ENCODE results near the gene MED17.
"Not testable (repeated sequence)": the region's sequence is repeated elsewhere in the genome, so short reads cannot be mapped to it uniquely, and the experiment has no call there.

The MED17 gene

DNA sequence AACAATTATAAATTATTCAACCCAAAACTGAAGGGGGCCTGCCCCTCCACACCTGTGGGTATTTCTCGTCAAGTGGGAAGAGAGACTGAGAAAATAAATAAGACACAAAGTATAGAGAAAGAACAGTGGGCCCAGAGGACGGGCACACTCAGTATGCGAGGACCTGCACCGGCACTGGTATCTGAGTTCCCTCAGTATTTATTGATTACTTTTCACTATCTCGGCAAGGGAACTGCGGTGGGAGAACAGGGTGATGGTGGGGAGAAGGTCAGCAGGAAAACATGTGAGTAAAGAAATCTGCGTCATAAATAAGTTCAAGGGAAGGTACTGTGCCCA is 39.4 kb upstream of the MED17 start:
- DNase-seq (ENCODE audit: extremely low spot score), result no peak
- TF ChIP-seq FOXM1 (IDR thresholded peaks at IDR 0.05; ENCODE audit: borderline replicate concordance), result no peak
- TF ChIP-seq BHLHE40 (IDR thresholded peaks at IDR 0.05; ENCODE audit: borderline replicate concordance), result no peak
- TF ChIP-seq NFRKB (IDR thresholded peaks at IDR 0.05), result no peak
- no peak for TF ChIP-seq HDGF (IDR thresholded peaks at IDR 0.05; ENCODE audit: borderline replicate concordance)
- no peak for TF ChIP-seq SUZ12 (IDR thresholded peaks at IDR 0.05)
- TF ChIP-seq TARDBP (IDR thresholded peaks at IDR 0.05), result no peak
- TF ChIP-seq ELF4 (IDR thresholded peaks at IDR 0.05), result no peak
- no peak for TF ChIP-seq SP1 (IDR thresholded peaks at IDR 0.05)
- no peak for TF ChIP-seq FOXK2 (IDR thresholded peaks at IDR 0.05)
- no peak for TF ChIP-seq ZNF384 (IDR thresholded peaks at IDR 0.05)
- TF ChIP-seq L3MBTL2 (conservative IDR thresholded peaks at IDR 0.05), result no peak
- no peak for TF ChIP-seq CTBP1 (IDR thresholded peaks at IDR 0.05; ENCODE audit: borderline replicate concordance)
- TF ChIP-seq, protein P1, sequence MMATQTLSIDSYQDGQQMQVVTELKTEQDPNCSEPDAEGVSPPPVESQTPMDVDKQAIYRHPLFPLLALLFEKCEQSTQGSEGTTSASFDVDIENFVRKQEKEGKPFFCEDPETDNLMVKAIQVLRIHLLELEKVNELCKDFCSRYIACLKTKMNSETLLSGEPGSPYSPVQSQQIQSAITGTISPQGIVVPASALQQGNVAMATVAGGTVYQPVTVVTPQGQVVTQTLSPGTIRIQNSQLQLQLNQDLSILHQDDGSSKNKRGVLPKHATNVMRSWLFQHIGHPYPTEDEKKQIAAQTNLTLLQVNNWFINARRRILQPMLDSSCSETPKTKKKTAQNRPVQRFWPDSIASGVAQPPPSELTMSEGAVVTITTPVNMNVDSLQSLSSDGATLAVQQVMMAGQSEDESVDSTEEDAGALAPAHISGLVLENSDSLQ (IDR thresholded peaks at IDR 0.05), result no peak
- TF ChIP-seq LEF1 (IDR thresholded peaks at IDR 0.05; ENCODE audit: borderline replicate concordance), result no peak
- no peak for TF ChIP-seq FOXA1 (IDR thresholded peaks at IDR 0.05)
- TF ChIP-seq ARNT (IDR thresholded peaks at IDR 0.05), result no peak
- CTCF ChIA-PET, result no interaction called here
- POLR2A ChIA-PET, result no interaction called here

DNA sequence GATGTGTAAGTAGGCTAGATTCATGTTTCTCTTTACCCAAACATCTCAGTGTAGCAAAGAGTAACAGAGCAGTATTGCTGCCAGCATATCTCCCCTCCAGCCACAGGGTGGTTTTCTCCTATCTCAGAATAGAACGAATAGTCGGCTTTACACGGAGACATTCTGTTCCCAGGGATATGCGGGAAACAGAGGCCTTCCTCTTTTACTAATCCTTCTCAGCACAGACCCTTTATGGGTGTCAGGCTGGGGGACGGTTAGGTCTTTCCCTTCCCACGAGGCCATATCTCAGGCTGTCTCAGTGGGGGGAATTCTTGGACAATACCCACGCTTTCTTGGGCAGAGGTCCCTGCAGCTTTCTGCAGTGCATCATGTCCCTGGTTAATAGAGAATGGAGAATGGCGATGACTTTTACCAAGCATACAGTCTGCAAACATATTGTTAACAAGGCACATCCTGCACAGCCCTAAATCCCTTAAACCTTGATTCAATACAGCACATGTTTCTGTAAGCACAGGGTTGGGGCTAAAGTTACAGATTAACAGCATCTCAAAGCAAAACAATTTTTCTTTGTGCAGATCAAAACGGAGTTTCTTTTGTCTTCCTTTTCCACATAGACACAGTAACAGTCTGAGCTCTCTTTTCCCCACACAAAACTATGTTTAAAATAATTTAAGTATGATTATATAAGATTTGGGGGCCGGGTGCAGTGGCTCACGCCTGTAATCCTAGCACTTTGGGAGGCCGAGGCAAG is 38.9 kb upstream of the MED17 start:
- POLR2A ChIA-PET; CTCF ChIA-PET; DNase-seq (ENCODE audit: extremely low spot score): not testable (repeated sequence)

DNA sequence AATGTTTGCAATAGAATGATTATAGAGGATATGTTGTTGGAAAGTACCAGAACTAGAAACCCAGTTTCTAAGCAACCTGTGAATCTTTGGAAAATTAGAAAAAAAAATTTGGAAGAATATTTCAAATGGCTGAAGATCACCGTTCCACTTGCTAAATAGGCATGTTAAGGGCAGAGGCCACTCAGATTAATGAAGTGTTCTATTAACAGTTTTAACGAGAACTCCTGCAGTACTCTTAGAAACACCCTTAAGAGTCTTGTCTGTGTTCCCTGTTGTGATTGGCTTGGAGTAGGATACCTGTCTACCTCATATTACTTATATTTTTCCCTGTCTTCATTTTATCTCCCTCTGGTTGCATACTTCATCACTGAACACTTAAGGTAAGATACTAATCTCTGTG is 38.0 kb upstream of the MED17 start:
- ChIA-PET POLR2A (no interaction called here), CTCF (no interaction called here)
- no peak for DNase-seq (ENCODE audit: extremely low spot score)
- TF ChIP-seq ELF4 (IDR thresholded peaks at IDR 0.05), result no peak
- no peak for TF ChIP-seq SP1 (IDR thresholded peaks at IDR 0.05)
- TF ChIP-seq CTBP1 (IDR thresholded peaks at IDR 0.05; ENCODE audit: borderline replicate concordance), result no peak
- no peak for TF ChIP-seq LEF1 (IDR thresholded peaks at IDR 0.05; ENCODE audit: borderline replicate concordance)
- no peak for TF ChIP-seq ARNT (IDR thresholded peaks at IDR 0.05)
- no peak for TF ChIP-seq BHLHE40 (IDR thresholded peaks at IDR 0.05; ENCODE audit: borderline replicate concordance)
- TF ChIP-seq, protein P1 (IDR thresholded peaks at IDR 0.05), result no peak
- TF ChIP-seq FOXA1 (IDR thresholded peaks at IDR 0.05), result no peak
- no peak for TF ChIP-seq ZNF384 (IDR thresholded peaks at IDR 0.05)
- TF ChIP-seq L3MBTL2 (conservative IDR thresholded peaks at IDR 0.05), result no peak
- no peak for TF ChIP-seq TARDBP (IDR thresholded peaks at IDR 0.05)

DNA sequence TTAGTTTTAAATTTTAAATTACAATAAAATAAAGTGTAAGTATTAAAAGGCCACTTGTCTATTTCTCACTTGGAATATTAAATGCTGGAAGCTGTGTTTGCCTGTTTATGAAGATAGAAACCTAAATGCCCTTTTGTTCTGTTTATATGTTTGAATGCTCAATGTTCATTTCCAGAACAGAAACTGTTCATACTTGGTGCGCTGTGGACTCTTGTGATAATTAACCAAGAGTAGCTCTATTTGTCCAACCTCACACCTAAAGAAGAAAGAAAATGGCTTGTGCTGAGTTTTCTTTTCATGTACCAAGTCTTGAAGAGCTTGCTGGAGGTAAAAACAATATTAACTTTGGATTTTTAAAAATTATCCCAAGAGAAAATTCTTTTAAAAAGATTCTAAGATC is 37.0 kb upstream of the MED17 start:
- no peak for TF ChIP-seq LEF1 (IDR thresholded peaks at IDR 0.05; ENCODE audit: borderline replicate concordance)
- no peak for TF ChIP-seq FOXM1 (IDR thresholded peaks at IDR 0.05; ENCODE audit: borderline replicate concordance)
- no peak for TF ChIP-seq NFRKB (IDR thresholded peaks at IDR 0.05)
- no peak for TF ChIP-seq HDGF (IDR thresholded peaks at IDR 0.05; ENCODE audit: borderline replicate concordance)
- no peak for TF ChIP-seq ELF4 (IDR thresholded peaks at IDR 0.05)
- no peak for TF ChIP-seq SUZ12 (IDR thresholded peaks at IDR 0.05)
- TF ChIP-seq, protein P1 (IDR thresholded peaks at IDR 0.05), result no peak
- no peak for DNase-seq (ENCODE audit: extremely low spot score)
- CTCF ChIA-PET, result no interaction called here
- POLR2A ChIA-PET, result interaction anchor here (1.1 kb wide), 1 partner anchor 37 kb away, joined by 3 read pairs; the partner anchor contains the start of gene MED17

DNA sequence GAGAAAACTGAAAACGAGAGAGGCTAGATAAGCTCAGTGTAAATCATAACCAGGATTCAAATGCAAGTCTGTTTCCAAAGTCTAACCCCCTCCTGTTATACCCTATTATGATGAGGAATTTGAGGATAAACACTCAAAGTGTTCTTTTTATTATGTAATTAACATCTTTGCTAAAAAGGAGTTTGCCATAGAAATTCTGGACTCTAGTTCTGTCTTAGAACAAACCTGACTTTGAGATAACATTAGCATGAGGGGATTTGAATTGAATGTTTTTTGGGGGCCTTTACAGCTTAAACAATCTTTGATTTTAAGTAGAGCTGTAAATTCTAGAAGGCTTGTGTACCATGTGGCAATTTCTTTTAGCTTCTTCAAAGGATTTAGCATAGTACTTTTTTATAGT is 33.1 kb upstream of the MED17 start:
- ChIA-PET CTCF (no interaction called here), POLR2A (interaction anchor here (2.7 kb wide), 1 partner anchor 9 kb away, joined by 14 read pairs; the partner anchor contains the start of genes C11orf54 and TAF1D)
- TF ChIP-seq, protein P1 (IDR thresholded peaks at IDR 0.05), result no peak
- TF ChIP-seq ELF4 (IDR thresholded peaks at IDR 0.05), result no peak
- no peak for TF ChIP-seq FOXA1 (IDR thresholded peaks at IDR 0.05)
- no peak for TF ChIP-seq FOXK2 (IDR thresholded peaks at IDR 0.05)
- no peak for TF ChIP-seq L3MBTL2 (conservative IDR thresholded peaks at IDR 0.05)
- no peak for TF ChIP-seq BHLHE40 (IDR thresholded peaks at IDR 0.05; ENCODE audit: borderline replicate concordance)
- no peak for TF ChIP-seq NFRKB (IDR thresholded peaks at IDR 0.05)
- TF ChIP-seq ARNT (IDR thresholded peaks at IDR 0.05), result no peak
- no peak for TF ChIP-seq FOXM1 (IDR thresholded peaks at IDR 0.05; ENCODE audit: borderline replicate concordance)
- no peak for TF ChIP-seq TARDBP (IDR thresholded peaks at IDR 0.05)
- no peak for TF ChIP-seq ZNF384 (IDR thresholded peaks at IDR 0.05)
- no peak for DNase-seq (ENCODE audit: extremely low spot score)

DNA sequence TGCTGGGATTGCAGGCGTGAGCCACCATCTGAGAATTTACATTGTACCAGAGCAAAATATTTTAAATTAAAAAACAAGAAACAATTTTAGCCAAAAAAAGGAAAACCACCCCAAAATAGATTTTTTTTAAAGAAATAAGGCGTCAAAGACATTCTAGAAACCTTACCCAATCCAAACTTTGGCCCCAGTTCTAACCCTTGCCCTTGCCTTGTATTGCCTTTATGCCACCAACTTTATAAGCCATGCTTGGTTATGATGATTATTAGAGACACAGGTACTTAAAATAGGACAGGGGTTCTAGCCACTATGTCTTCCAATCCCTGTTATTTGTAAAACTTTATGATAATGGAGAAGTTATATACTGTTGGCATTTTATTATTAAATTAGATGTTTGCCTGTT is 30.8 kb upstream of the MED17 start:
- TF ChIP-seq LEF1 (IDR thresholded peaks at IDR 0.05; ENCODE audit: borderline replicate concordance) (no peak), SUZ12 (IDR thresholded peaks at IDR 0.05) (no peak), CTBP1 (IDR thresholded peaks at IDR 0.05; ENCODE audit: borderline replicate concordance) (no peak), FOXM1 (IDR thresholded peaks at IDR 0.05; ENCODE audit: borderline replicate concordance) (no peak), BHLHE40 (IDR thresholded peaks at IDR 0.05; ENCODE audit: borderline replicate concordance) (no peak), ELF4 (IDR thresholded peaks at IDR 0.05) (no peak), FOXK2 (IDR thresholded peaks at IDR 0.05) (no peak), ARNT (IDR thresholded peaks at IDR 0.05) (no peak), FOXA1 (IDR thresholded peaks at IDR 0.05) (no peak), HDGF (IDR thresholded peaks at IDR 0.05; ENCODE audit: borderline replicate concordance) (no peak), SP1 (IDR thresholded peaks at IDR 0.05) (no peak), ZNF384 (IDR thresholded peaks at IDR 0.05) (no peak), NFRKB (IDR thresholded peaks at IDR 0.05) (no peak), TARDBP (IDR thresholded peaks at IDR 0.05) (no peak), L3MBTL2 (conservative IDR thresholded peaks at IDR 0.05) (no peak)
- TF ChIP-seq, protein P1 (IDR thresholded peaks at IDR 0.05), result no peak
- POLR2A ChIA-PET, result no interaction called here
- CTCF ChIA-PET, result no interaction called here
- DNase-seq (ENCODE audit: extremely low spot score), result no peak
